NCI-H2196 (cell line): Measurements from ENCODE around the gene LYRM4.
A peak's percentile ranks its signal among the peaks of the same experiment; 100 is the strongest.

ENCODE experiments used
- DNase-seq: peaks from one replicate; lab custom pipeline; 2025; ENCODE audit not compliant: unreplicated experiment; lab: John Stamatoyannopoulos, UW

Gene LYRM4

GRCh38 chr6:5260661-5261544 is at the start of gene LYRM4, which contains the start of gene FARS2:
Gene LYRM4, minus strand, starts transcription at chr6:5260950. Its CDS starts 217 bp downstream, at chr6:5260733.
Gene FARS2, plus strand, starts transcription at chr6:5261513.
- DNase-seq = peak; percentile 86

- DNase-seq = no peak
These were observed 47.3 kb upstream of the LYRM4 start for GRCh38 chr6:5308066-5308465.

- no peak for DNase-seq
These were observed 46.3 kb upstream of the LYRM4 start for GRCh38 chr6:5307058-5307457.

GRCh38 chr6:5305968-5306626 is 45.3 kb upstream of the LYRM4 start:
- no peak for DNase-seq

- no peak for DNase-seq
These were observed 42.9 kb upstream of the LYRM4 start for GRCh38 chr6:5303682-5304081.

- DNase-seq = no peak
These were observed 42.4 kb upstream of the LYRM4 start for GRCh38 chr6:5302995-5303622.

GRCh38 chr6:5302220-5302946 is 41.6 kb upstream of the LYRM4 start:
- no peak for DNase-seq

- no peak for DNase-seq
These were observed 39.5 kb upstream of the LYRM4 start for GRCh38 chr6:5300206-5300764.

GRCh38 chr6:5295623-5296022 is 34.9 kb upstream of the LYRM4 start:
- DNase-seq = no peak

- no peak for DNase-seq
These were observed 33.9 kb upstream of the LYRM4 start for GRCh38 chr6:5294392-5295211.

GRCh38 chr6:5293692-5294091 is 32.9 kb upstream of the LYRM4 start:
- DNase-seq = no peak

- no peak for DNase-seq
These were observed 31.4 kb upstream of the LYRM4 start for GRCh38 chr6:5292154-5292553.

GRCh38 chr6:5290500-5290899 is 29.8 kb upstream of the LYRM4 start:
- no peak for DNase-seq

- no peak for DNase-seq
These were observed 29.3 kb upstream of the LYRM4 start for GRCh38 chr6:5290097-5290496.

- DNase-seq = no peak
These were observed 27.2 kb upstream of the LYRM4 start for GRCh38 chr6:5287966-5288297.

GRCh38 chr6:5287205-5287965 is 26.6 kb upstream of the LYRM4 start:
- DNase-seq = no peak

GRCh38 chr6:5286780-5287179 is 26.0 kb upstream of the LYRM4 start:
- no peak for DNase-seq

GRCh38 chr6:5285526-5285925 is 24.8 kb upstream of the LYRM4 start:
- no peak for DNase-seq

- DNase-seq = no peak
These were observed 24.3 kb upstream of the LYRM4 start for GRCh38 chr6:5285081-5285480.
